Activated B cell treated with CpG ODN at 0.5 μM for 24 hours (primary cell): ENCODE results near the gene NKAIN2. TPM values are rescaled to one million over a fixed set of nuclear protein-coding genes. Genes with fewer than 3 reads are reported as not detected.

Experiments
- ATAC-seq: fragments of 200-7000 bp; cut with Tn5 transposase; one replicate; pipeline ENCODE4 v1.10.0; 2021; ENCODE audit warnings: low read depth, mild to moderate bottlenecking, moderate library complexity
- CTCF ChIA-PET: fragments of 350-600 bp; sonication (Branson Sonifier 250); formaldehyde crosslinking; loops from one replicate; lab custom pipeline; 2021; ENCODE audit warnings: antibody characterized with exemption; lab: Charles Lee
- POLR2A ChIA-PET: fragments of 350-600 bp; sonication (Branson Sonifier 250); formaldehyde crosslinking; loops from one replicate; lab custom pipeline; 2021; ENCODE audit warnings: antibody characterized with exemption; lab: Charles Lee
- DNase-seq: peaks from one replicate; pipeline ENCODE4 v3.0.0; 2022
- H3K27ac Mint-ChIP-seq: one replicate; pipeline ENCODE4 v1.8.0; 2020; ENCODE audit warnings: mixed read lengths
- H3K27me3 Mint-ChIP-seq: one replicate; pipeline ENCODE4 v1.8.0; 2021; ENCODE audit warnings: mixed read lengths
- H3K36me3 Mint-ChIP-seq: one replicate; pipeline ENCODE4 v1.8.0; 2021; ENCODE audit warnings: low read depth, mixed read lengths
- H3K4me1 Mint-ChIP-seq: one replicate; pipeline ENCODE4 v1.8.0; 2021; ENCODE audit warnings: mixed read lengths
- H3K4me3 Mint-ChIP-seq: one replicate; pipeline ENCODE4 v1.8.0; 2020; ENCODE audit warnings: mild to moderate bottlenecking, mixed read lengths
- H3K9me3 Mint-ChIP-seq: one replicate; pipeline ENCODE4 v1.8.0; 2020; ENCODE audit warnings: mixed read lengths
- CTCF ChIP-seq: fragments of 200-600 bp; IDR thresholded peaks from one replicate; pipeline ENCODE4 v1.8.0; 2022; ENCODE audit warnings: antibody characterized with exemption, mild to moderate bottlenecking
- intact Hi-C: fragments of 100-400 bp; cut with micrococcal nuclease; formaldehyde crosslinking; loops from one replicate; pipeline ENCODE4 v1.15.1; 2024
- total RNA-seq: library from RNA; stranded (reverse); gene quantifications from 2 replicates; pipeline ENCODE4 v1.2.3, GENCODE V29; 2022

The NKAIN2 gene
- total RNA-seq, 1 donor from 2014 or later = not detected

DNA sequence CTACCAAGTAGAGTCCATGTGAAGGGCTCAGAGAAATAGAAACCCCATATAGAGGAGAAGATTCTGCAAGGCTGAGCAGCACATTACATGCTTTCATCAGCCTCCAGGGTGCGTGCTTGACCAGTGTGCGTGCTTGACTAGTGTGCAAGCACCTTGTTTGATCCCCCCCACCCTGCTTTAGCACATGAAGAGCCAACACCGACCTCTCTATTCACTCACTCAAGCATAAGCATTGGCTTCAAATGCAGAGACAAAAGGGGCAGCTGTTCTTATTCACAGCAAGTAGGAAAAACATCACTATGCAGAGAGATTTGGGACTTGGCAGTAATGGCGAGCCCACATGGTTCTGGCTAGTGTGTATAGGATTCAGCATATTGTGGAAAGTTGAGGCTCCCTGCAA is 879.8 kb downstream of the NKAIN2 start:
- Mint-ChIP-seq H3K9me3 (peaks cover 12% of the 10 kb centered on the region), H3K4me3 (no peak overlapping the region), H3K4me1 (no peaks in the 10 kb centered on the region), H3K27ac (no peak overlapping the region), H3K36me3 (no peaks in the 10 kb centered on the region), H3K27me3 (no peaks in the 10 kb centered on the region)
- DNase-seq (no peak), ATAC-seq (no peak)
- ChIA-PET POLR2A (no interaction called here), CTCF (no interaction called here)
- TF ChIP-seq CTCF = no peak
- intact Hi-C loops = no loop called here

- Mint-ChIP-seq H3K4me1 (no peaks in the 10 kb centered on the region), H3K9me3 (peaks cover 2% of the 10 kb centered on the region)
- intact Hi-C loops = no loop called here
Measured at GRCh38 chr6:124684621-124685020, 881.0 kb downstream of the NKAIN2 start.

GRCh38 chr6:124688369-124688768 is 884.7 kb downstream of the NKAIN2 start:
- no peak for TF ChIP-seq CTCF
- intact Hi-C loops = no loop called here
- H3K27ac Mint-ChIP-seq = no peak overlapping the region
- H3K4me1 Mint-ChIP-seq = no peaks in the 10 kb centered on the region
- peaks cover 2% of the 10 kb centered on the region for H3K9me3 Mint-ChIP-seq
- no peak overlapping the region for H3K4me3 Mint-ChIP-seq
- ATAC-seq (no peak), DNase-seq (no peak)
- CTCF ChIA-PET = no interaction called here
- H3K27me3 Mint-ChIP-seq = no peaks in the 10 kb centered on the region
- H3K36me3 Mint-ChIP-seq = no peaks in the 10 kb centered on the region
- POLR2A ChIA-PET = no interaction called here

More at GRCh38 chr6:124684621-124685020, 881.0 kb downstream of the NKAIN2 start:
- DNase-seq (no peak), ATAC-seq (no peak)
- Mint-ChIP-seq H3K27me3 (no peaks in the 10 kb centered on the region), H3K27ac (no peak overlapping the region), H3K4me3 (no peak overlapping the region), H3K36me3 (no peaks in the 10 kb centered on the region)
- CTCF ChIA-PET = no interaction called here
- TF ChIP-seq CTCF = no peak
- POLR2A ChIA-PET = no interaction called here

DNA sequence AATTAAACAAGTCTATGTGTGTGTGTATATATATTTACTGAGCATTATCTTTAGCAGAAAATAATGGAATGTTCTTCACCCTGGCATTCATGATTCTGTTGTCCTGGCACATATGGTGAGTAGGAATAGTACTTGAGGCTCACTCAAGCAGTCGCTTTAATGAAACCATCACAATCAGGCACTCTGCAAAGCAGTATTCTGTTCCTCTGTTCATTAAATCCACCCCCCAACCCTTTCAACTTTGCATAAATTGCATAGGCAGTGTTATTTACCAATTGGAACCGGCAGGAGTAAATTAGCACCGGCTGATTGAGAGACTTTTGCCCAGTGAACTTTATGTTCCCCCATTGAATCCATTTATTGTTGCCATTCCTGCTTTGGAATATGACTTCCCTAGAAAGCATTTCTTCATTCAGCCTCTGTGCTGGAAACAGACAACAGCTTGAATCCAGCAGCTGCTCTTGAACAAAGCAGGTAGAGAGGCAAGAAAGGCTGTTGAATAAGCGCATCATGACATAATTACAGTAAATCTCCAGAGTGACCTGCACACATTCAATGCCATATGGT is 890.6 kb downstream of the NKAIN2 start:
- no peaks in the 10 kb centered on the region for H3K27me3 Mint-ChIP-seq
- TF ChIP-seq CTCF = no peak
- no peak for ATAC-seq
- DNase-seq = no peak
- no peak overlapping the region for H3K4me3 Mint-ChIP-seq
- no peaks in the 10 kb centered on the region for H3K9me3 Mint-ChIP-seq
- intact Hi-C loops = no loop called here
- H3K27ac Mint-ChIP-seq = no peak overlapping the region
- no peaks in the 10 kb centered on the region for H3K36me3 Mint-ChIP-seq
- CTCF ChIA-PET = no interaction called here
- POLR2A ChIA-PET = no interaction called here
- no peaks in the 10 kb centered on the region for H3K4me1 Mint-ChIP-seq

DNA sequence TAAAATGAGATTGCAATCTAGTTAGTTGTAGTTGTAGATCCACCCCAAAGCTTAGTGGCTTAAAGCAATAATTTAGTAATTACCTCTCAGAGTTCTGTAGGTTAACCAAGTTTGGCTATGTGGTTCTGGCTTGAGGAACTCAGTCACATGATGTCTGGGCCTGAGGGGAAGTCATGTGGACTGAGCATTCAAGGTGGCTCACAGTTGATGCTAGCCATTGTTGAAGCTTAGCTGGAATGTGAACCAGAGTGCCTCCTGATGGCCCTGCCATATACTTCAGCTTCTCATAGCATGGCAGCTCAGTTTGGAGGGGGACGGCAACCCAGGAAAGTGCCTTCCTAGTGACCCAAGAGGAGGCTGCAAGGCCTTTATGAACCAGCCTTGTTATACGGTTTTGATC is 895.4 kb downstream of the NKAIN2 start:
- intact Hi-C loops = no loop called here
- ChIA-PET CTCF (no interaction called here), POLR2A (no interaction called here)
- no peak overlapping the region for H3K27ac Mint-ChIP-seq
- H3K4me1 Mint-ChIP-seq = no peaks in the 10 kb centered on the region
- no peaks in the 10 kb centered on the region for H3K27me3 Mint-ChIP-seq
- H3K4me3 Mint-ChIP-seq = no peak overlapping the region
- TF ChIP-seq CTCF = no peak
- ATAC-seq = no peak
- DNase-seq = no peak
- no peaks in the 10 kb centered on the region for H3K9me3 Mint-ChIP-seq
- H3K36me3 Mint-ChIP-seq = no peaks in the 10 kb centered on the region
